H9 (cell line): ENCODE data around the gene GLT6D1. TPM values are rescaled to one million over a fixed set of nuclear protein-coding genes. Genes with fewer than 3 reads are reported as not detected.

Source experiments
- DNase-seq: peaks from one replicate; pipeline ENCODE4 v3.0.0-alpha.2; 2017
- H2AFZ ChIP-seq: one replicate; pipeline ENCODE4 v1.6.1; 2013; ENCODE audit warnings: mild to moderate bottlenecking, low read length, control low read depth, moderate library complexity
- H2AK5ac ChIP-seq: 2 replicates; pipeline ENCODE4 v1.6.1; 2013; ENCODE audit warnings: low read length, control low read depth, mixed read lengths; ENCODE audit not compliant: insufficient read length
- H2BK120ac ChIP-seq: one replicate; pipeline ENCODE4 v1.6.1; 2013; ENCODE audit warnings: low read depth, mild to moderate bottlenecking, low read length, control low read depth, inconsistent platforms; ENCODE audit not compliant: poor library complexity, severe bottlenecking
- H2BK12ac ChIP-seq: 2 replicates; pipeline ENCODE4 v1.6.1; 2013; ENCODE audit warnings: low read length, control low read depth, mixed read lengths, low read depth; ENCODE audit not compliant: insufficient read length
- H2BK15ac ChIP-seq: 2 replicates; pipeline ENCODE4 v1.6.1; 2013; ENCODE audit warnings: low read depth, low read length, control low read depth
- H2BK20ac ChIP-seq: one replicate; pipeline ENCODE4 v1.6.1; 2013; ENCODE audit warnings: low read depth, mild to moderate bottlenecking, low read length, control low read depth, inconsistent platforms; ENCODE audit not compliant: poor library complexity, severe bottlenecking
- H2BK5ac ChIP-seq: 2 replicates; pipeline ENCODE4 v1.6.1; 2013; ENCODE audit warnings: low read length, control low read depth, mixed read lengths; ENCODE audit not compliant: insufficient read length
- H3K14ac ChIP-seq: 2 replicates; pipeline ENCODE4 v1.6.1; 2013; ENCODE audit warnings: low read length, control low read depth; ENCODE audit not compliant: insufficient read depth
- H3K18ac ChIP-seq: 2 replicates; pipeline ENCODE4 v1.6.1; 2013; ENCODE audit warnings: low read depth, mild to moderate bottlenecking, mixed read lengths, low read length, control low read depth; ENCODE audit not compliant: insufficient read length
- H3K23ac ChIP-seq: 2 replicates; pipeline ENCODE4 v1.6.1; 2013; ENCODE audit warnings: low read length, control low read depth, mixed read lengths, low read depth; ENCODE audit not compliant: insufficient read length
- H3K23me2 ChIP-seq: 2 replicates; pipeline ENCODE4 v1.6.1; 2013; ENCODE audit warnings: low read depth, mild to moderate bottlenecking, mixed read lengths, low read length, control low read depth; ENCODE audit not compliant: insufficient read length, poor library complexity, severe bottlenecking
- H3K27ac ChIP-seq: 2 replicates; pipeline ENCODE4 v1.5.1; 2013; ENCODE audit warnings: low read length, control low read depth, mixed read lengths, low read depth; ENCODE audit not compliant: insufficient read length
- H3K27me3 ChIP-seq: 2 replicates; pipeline ENCODE4 v1.6.1; 2013; ENCODE audit warnings: low read length, control low read depth, inconsistent platforms; ENCODE audit not compliant: insufficient read depth
- H3K4ac ChIP-seq: 2 replicates; pipeline ENCODE4 v1.6.1; 2013; ENCODE audit warnings: low read depth, mild to moderate bottlenecking, control low read depth, inconsistent platforms, low read length, moderate library complexity
- H3K4me1 ChIP-seq: 2 replicates; pipeline ENCODE4 v1.6.1; 2013; ENCODE audit warnings: low read length, control low read depth, inconsistent platforms; ENCODE audit not compliant: insufficient read depth
- H3K4me2 ChIP-seq: 2 replicates; pipeline ENCODE4 v1.6.1; 2013; ENCODE audit warnings: low read length, control low read depth, mixed read lengths; ENCODE audit not compliant: insufficient read length, insufficient read depth
- H3K56ac ChIP-seq: 2 replicates; pipeline ENCODE4 v1.6.1; 2013; ENCODE audit warnings: low read depth, mild to moderate bottlenecking, mixed read lengths, low read length, control low read depth; ENCODE audit not compliant: insufficient read length
- H3K79me1 ChIP-seq: 2 replicates; pipeline ENCODE4 v1.6.1; 2013; ENCODE audit warnings: low read depth, mild to moderate bottlenecking, moderate library complexity, low read length, control low read depth, inconsistent platforms; ENCODE audit not compliant: insufficient read depth, poor library complexity, severe bottlenecking
- H3K79me2 ChIP-seq: 2 replicates; pipeline ENCODE4 v1.6.1; 2013; ENCODE audit warnings: low read length, control low read depth, inconsistent platforms; ENCODE audit not compliant: insufficient read depth
- H3K9ac ChIP-seq: 2 replicates; pipeline ENCODE4 v1.6.1; 2013; ENCODE audit warnings: low read length, control low read depth, mixed read lengths; ENCODE audit not compliant: insufficient read length; ENCODE audit errors: extremely low read depth
- H3K9me3 ChIP-seq: one replicate; pipeline ENCODE4 v1.6.1; 2013; ENCODE audit warnings: low read depth, low read length, inconsistent platforms; ENCODE audit not compliant: control insufficient read depth
- H3T11ph ChIP-seq: one replicate; pipeline ENCODE4 v1.6.1; 2013; ENCODE audit warnings: mild to moderate bottlenecking, low read length, control low read depth, inconsistent platforms
- H4K20me1 ChIP-seq: one replicate; pipeline ENCODE4 v1.6.1; 2013; ENCODE audit not compliant: control insufficient read depth, insufficient read length, insufficient read depth
- H4K5ac ChIP-seq: 2 replicates; pipeline ENCODE4 v1.6.1; 2013; ENCODE audit warnings: low read depth, mild to moderate bottlenecking, mixed read lengths, low read length, control low read depth; ENCODE audit not compliant: insufficient read length
- H4K8ac ChIP-seq: replicated peaks from 2 replicates; pipeline ENCODE4 v1.6.1; 2013; ENCODE audit warnings: low read length, control low read depth, mixed read lengths, low read depth; ENCODE audit not compliant: insufficient read length
- H4K91ac ChIP-seq: 2 replicates; pipeline ENCODE4 v1.6.1; 2013; ENCODE audit warnings: low read depth, mild to moderate bottlenecking, moderate library complexity, mixed read lengths, low read length, control low read depth; ENCODE audit not compliant: insufficient read length
- H3K27ac Mint-ChIP-seq, 3 experiments: 2 replicates in 2 of 3; 3 replicates in 1 of 3; pipeline ENCODE4 v1.8.0; 2020 to 2021; ENCODE audit warnings: mixed read lengths in 3 of 3, mild to moderate bottlenecking in 1 of 3, moderate library complexity in 1 of 3
- H3K27me3 Mint-ChIP-seq: 2 replicates; pipeline ENCODE4 v1.8.0; 2021; ENCODE audit warnings: low read depth, mild to moderate bottlenecking, moderate library complexity, mixed read lengths
- H3K36me3 Mint-ChIP-seq, 3 experiments: 2 replicates in 2 of 3; 3 replicates in 1 of 3; pipeline ENCODE4 v1.8.0; 2020 to 2021; ENCODE audit warnings: low read depth in 3 of 3, mixed read lengths in 3 of 3; ENCODE audit not compliant: insufficient read depth in 1 of 3
- H3K4me1 Mint-ChIP-seq, 2 experiments: 2 replicates each; pipeline ENCODE4 v1.8.0; 2020; ENCODE audit warnings: mixed read lengths in 2 of 2
- H3K4me3 Mint-ChIP-seq, 2 experiments: 2 replicates in 1 of 2; 3 replicates in 1 of 2; pipeline ENCODE4 v1.8.0; 2020 to 2021; ENCODE audit warnings: mild to moderate bottlenecking in 2 of 2, mixed read lengths in 2 of 2, moderate library complexity in 1 of 2
- H3K9me3 Mint-ChIP-seq, 2 experiments: 2 replicates in 1 of 2; 3 replicates in 1 of 2; pipeline ENCODE4 v1.8.0; 2020; ENCODE audit warnings: mild to moderate bottlenecking in 2 of 2, mixed read lengths in 2 of 2, moderate library complexity in 1 of 2
- CTCF ChIP-seq: fragments of 200-600 bp; sonication (generic); conservative IDR thresholded peaks from 3 replicates; pipeline ENCODE4 v1.8.0; 2021; ENCODE audit warnings: antibody characterized with exemption, mild to moderate bottlenecking
- WGBS: extraction: QIAGEN DNeasy Blood & Tissue Kit; methylation state at CpG from one replicate; pipeline ENCODE4 v1.1.7; 2013; ENCODE audit warnings: missing lambda C conversion rate, low lambda C conversion rate, mixed read lengths; ENCODE audit not compliant: insufficient read length; ENCODE audit errors: extremely low coverage; 5-methylcytosine and 5-hydroxymethylcytosine counted together
- total RNA-seq: library from RNA; stranded (reverse); gene quantifications from 2 replicates; pipeline ENCODE4 v1.2.1, GENCODE V29; 2021

Gene GLT6D1
- total RNA-seq, 1 experiment from 2014 or later, result not detected

GRCh38 chr9:135666534-135667462, 27.5 kb upstream of the GLT6D1 start:
- WGBS, result no CpG with 5 or more reads among the region's 29 CpGs

More at GRCh38 chr9:135666534-135667462, 27.5 kb upstream of the GLT6D1 start:
- Histone ChIP-seq H2BK15ac (no peak overlapping the region), H3K4me2 (no peak overlapping the region), H3K9ac (no peak overlapping the region), H3K14ac (no peak overlapping the region), H3K56ac (no peak overlapping the region), H3K9me3 (peaks cover 9% of the 10 kb centered on the region), H3T11ph (no peak overlapping the region), H2BK120ac (no peak overlapping the region), H3K4me1 (no peaks in the 10 kb centered on the region), H2AK5ac (no peak overlapping the region), H3K79me2 (no peaks in the 10 kb centered on the region), H4K5ac (no peak overlapping the region), H4K91ac (no peak overlapping the region), H3K27me3 (no peaks in the 10 kb centered on the region), H4K8ac (no peak overlapping the region), H3K4ac (no peak overlapping the region), H4K20me1 (peaks cover 2% of the 10 kb centered on the region), H2BK20ac (no peak overlapping the region), H3K27ac (no peak overlapping the region), H3K23me2 (no peaks in the 10 kb centered on the region), H2BK12ac (no peak overlapping the region), H2BK5ac (no peak overlapping the region), H3K23ac (no peak overlapping the region), H3K18ac (no peak overlapping the region), H2AFZ (no peak overlapping the region), H3K79me1 (no peaks in the 10 kb centered on the region)
- Mint-ChIP-seq H3K4me1 (peaks cover 8 to 13% of the 10 kb centered on the region in 2 experiments), H3K36me3 (peaks cover 6 to 11% (median 7%) of the 10 kb centered on the region in 3 experiments; a peak in 6 of 7 replicates), H3K9me3 (peaks cover 11 to 14% of the 10 kb centered on the region in 2 experiments), H3K4me3 (no peak overlapping the region), H3K27ac (no peak overlapping the region; a peak in 1 of 7 replicates), H3K27me3 (peaks cover 2% of the 10 kb centered on the region; the same call in 1 of the 2 replicates)
- no peak for TF ChIP-seq CTCF
- no peak for DNase-seq
